SK-N-MC (cell line): Measurements from ENCODE around the gene PRPF6.

Experiments used
- EZH2 ChIP-seq: fragments of 200-600 bp; sonication (generic); IDR thresholded peaks from one replicate; pipeline ENCODE4 v1.6.1; 2017; ENCODE audit warnings: antibody characterized with exemption
- POLR2AphosphoS5 ChIP-seq: IDR thresholded peaks from 2 replicates; pipeline ENCODE4 v1.6.1; 2012; ENCODE audit warnings: mild to moderate bottlenecking, low read depth, low read length, borderline replicate concordance

DNA sequence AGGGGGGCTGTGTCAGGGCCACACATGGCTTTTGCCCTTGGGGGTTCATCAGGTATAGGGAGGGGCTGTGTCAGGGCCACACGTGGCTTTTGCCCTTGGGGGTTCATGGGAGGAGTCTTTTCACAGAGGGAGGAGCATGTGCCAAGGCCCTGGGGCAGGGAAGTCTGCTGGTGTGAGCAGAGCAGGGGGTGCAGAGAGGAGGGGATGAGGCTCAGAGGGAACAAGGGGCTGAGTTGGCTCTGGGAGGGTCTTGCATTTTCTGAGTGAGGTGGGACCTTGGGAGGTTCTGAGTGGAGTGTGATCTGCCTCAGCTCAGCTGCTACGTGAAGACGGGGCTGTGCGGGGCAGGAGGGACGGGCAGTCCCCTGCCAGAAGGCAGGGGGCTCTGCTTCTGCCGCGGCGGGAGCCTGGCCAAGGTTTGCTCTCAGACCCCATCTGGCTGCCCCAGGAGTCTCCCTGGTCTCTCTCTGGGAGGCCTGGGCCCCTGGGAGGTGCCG is 74.5 kb downstream of the PRPF6 start:
- no peak for TF ChIP-seq EZH2
- no peak for TF ChIP-seq POLR2AphosphoS5
